Gastrocnemius medialis (tissue), 4 donors: ENCODE measurements around the gene BTBD10. TPM values are rescaled to one million over a fixed set of nuclear protein-coding genes. Genes with fewer than 3 reads are reported as not detected.

Source experiments
- ATAC-seq, 2 donors: fragments of 150-250 bp; one replicate each; pipeline ENCODE4 v1.9.1; 2016
- DNase-seq, 2 donors: peaks; one replicate each; pipeline ENCODE4 v3.0.0-alpha.2; 2019
- H3K27ac ChIP-seq, 4 donors: fragments of 200-600 bp; sonication (generic); 1 replicate in 1 of 4; 2 replicates in 3 of 4; pipeline ENCODE4 v1.5.1; 2016 to 2018; ENCODE audit warnings: mild to moderate bottlenecking in 2 of 4, moderate library complexity in 1 of 4
- H3K27me3 ChIP-seq, 3 donors: fragments of 200-600 bp; sonication (generic) in 2 of 3; 1 replicate in 1 of 3; 2 replicates in 2 of 3; pipeline versions ENCODE4 v1.5.1 to v1.6.0; 2016 to 2019; ENCODE audit warnings: mild to moderate bottlenecking in 1 of 3, moderate library complexity in 1 of 3
- H3K36me3 ChIP-seq, 2 donors: fragments of 200-600 bp; sonication (generic) in 1 of 2; one replicate each; pipeline ENCODE4 v1.5.1; 2017 to 2018
- H3K4me1 ChIP-seq, 2 donors: fragments of 200-600 bp; sonication (generic) in 1 of 2; one replicate each; pipeline ENCODE4 v1.5.1; 2016 to 2017; ENCODE audit warnings: mild to moderate bottlenecking in 2 of 2
- H3K4me3 ChIP-seq, 4 donors: fragments of 200-600 bp; sonication (generic) in 3 of 4; 1 replicate in 1 of 4; 2 replicates in 3 of 4; pipeline ENCODE4 v1.5.1; 2016 to 2019; ENCODE audit warnings: mild to moderate bottlenecking in 2 of 4
- H3K9me3 ChIP-seq, 3 donors: fragments of 200-600 bp; sonication (generic) in 2 of 3; 1 replicate in 1 of 3; 2 replicates in 2 of 3; pipeline ENCODE4 v1.5.1; 2016 to 2019
- CTCF ChIP-seq, 5 experiments: fragments of 450-650 bp in 3 of 5; fragments of 200-600 bp in 2 of 5; sonication (generic) in 2 of 5; IDR thresholded peaks in 4 of 5; conservative IDR thresholded peaks in 1 of 5; 1 replicate in 4 of 5; 2 replicates in 1 of 5; pipeline ENCODE4 v1.5.1; 2016 to 2019; ENCODE audit warnings: antibody characterized with exemption in 5 of 5, mild to moderate bottlenecking in 3 of 5, moderate library complexity in 3 of 5
- POLR2A ChIP-seq, 2 donors: fragments of 450-650 bp; IDR thresholded peaks; one replicate each; pipeline ENCODE4 v1.6.1; 2017; ENCODE audit warnings: antibody characterized with exemption in 2 of 2, mild to moderate bottlenecking in 2 of 2, moderate library complexity in 2 of 2
- in situ Hi-C, 4 donors: fragments of 200-750 bp; cut with MboI; loops; one replicate each; pipeline versions ENCODE4 v1.15.0 to v1.8.0; 2017; ENCODE audit warnings: low sequenced_read_pairs in 4 of 4
- intact Hi-C: fragments of 100-400 bp; cut with DNase I; formaldehyde crosslinking; loops from one replicate; pipeline ENCODE4 v1.15.1; 2023; ENCODE audit warnings: low total_unique reads
- total RNA-seq, 4 donors: library from RNA; depleted of rRNA; stranded (reverse); fragments of >200 nt; gene quantifications; one replicate each; pipeline versions ENCODE4 v1.1.0 to v1.2.3, GENCODE V29; 2016

The BTBD10 gene
- total RNA-seq, 4 donors from 2014 or later = 18.6 to 31.9 (median 20.3) TPM

- no peaks in the 10 kb centered on the region for H3K27me3 ChIP-seq
- H3K4me1 ChIP-seq = no peaks in the 10 kb centered on the region
- intact Hi-C loops (loop anchor here (10.0 kb wide), 2 partner anchors 384 to 1024 kb away; no protein-coding TSS in a partner anchor), in situ Hi-C loops (loop anchor here (10.0 to 25.0 kb wide), 2 partner anchors 134 to 386 kb away; no protein-coding TSS in a partner anchor)
- no peak overlapping the region for H3K4me3 ChIP-seq
- ATAC-seq = no peak
- DNase-seq = no peak
- no peak overlapping the region for H3K27ac ChIP-seq
- H3K9me3 ChIP-seq = no peaks in the 10 kb centered on the region
- TF ChIP-seq POLR2A (IDR thresholded peaks at IDR 0.05) = no peak
- TF ChIP-seq CTCF (IDR thresholded peaks at IDR 0.05 in 4 of 5, conservative IDR thresholded peaks at IDR 0.05 in 1 of 5) = no peak
- peaks cover 0 to 5% of the 10 kb centered on the region in 2 donors for H3K36me3 ChIP-seq
Measured at GRCh38 chr11:13348305-13348704, 114.7 kb downstream of the BTBD10 start.

GRCh38 chr11:13347901-13348300 is 115.1 kb downstream of the BTBD10 start:
- DNase-seq = no peak

GRCh38 chr11:13346470-13346869 is 116.6 kb downstream of the BTBD10 start:
- in situ Hi-C loops = loop anchor here (10.0 to 25.0 kb wide), 2 partner anchors 132 to 384 kb away; no protein-coding TSS in a partner anchor
- no peak for TF ChIP-seq CTCF (IDR thresholded peaks at IDR 0.05 in 4 of 5, conservative IDR thresholded peaks at IDR 0.05 in 1 of 5)
- TF ChIP-seq POLR2A (IDR thresholded peaks at IDR 0.05) = no peak

More at GRCh38 chr11:13347901-13348300, 115.1 kb downstream of the BTBD10 start:
- no peak for ATAC-seq
- Histone ChIP-seq H3K27ac (no peak overlapping the region), H3K27me3 (no peaks in the 10 kb centered on the region), H3K36me3 (peaks cover 0 to 5% of the 10 kb centered on the region in 2 donors), H3K4me1 (no peaks in the 10 kb centered on the region), H3K4me3 (no peak overlapping the region), H3K9me3 (no peaks in the 10 kb centered on the region)
- intact Hi-C loops (loop anchor here (10.0 kb wide), 2 partner anchors 383 to 1023 kb away; no protein-coding TSS in a partner anchor), in situ Hi-C loops (loop anchor here (10.0 to 25.0 kb wide), 2 partner anchors 133 to 386 kb away; no protein-coding TSS in a partner anchor)
- TF ChIP-seq CTCF (IDR thresholded peaks at IDR 0.05 in 4 of 5, conservative IDR thresholded peaks at IDR 0.05 in 1 of 5) = no peak
- no peak for TF ChIP-seq POLR2A (IDR thresholded peaks at IDR 0.05)

GRCh38 chr11:13344818-13345217 is 118.2 kb downstream of the BTBD10 start:
- peaks cover 5 to 6% of the 10 kb centered on the region in 2 donors for H3K4me1 ChIP-seq

More at GRCh38 chr11:13346470-13346869, 116.6 kb downstream of the BTBD10 start:
- Histone ChIP-seq H3K4me3 (no peak overlapping the region), H3K4me1 (no peaks in the 10 kb centered on the region), H3K36me3 (peaks cover 0 to 5% of the 10 kb centered on the region in 2 donors), H3K27me3 (no peaks in the 10 kb centered on the region), H3K27ac (no peak overlapping the region), H3K9me3 (no peaks in the 10 kb centered on the region)
- intact Hi-C loops = loop anchor here (10.0 kb wide), 2 partner anchors 382 to 1022 kb away; no protein-coding TSS in a partner anchor
- DNase-seq (no peak), ATAC-seq (no peak)

More at GRCh38 chr11:13344818-13345217, 118.2 kb downstream of the BTBD10 start:
- Histone ChIP-seq H3K9me3 (no peaks in the 10 kb centered on the region), H3K4me3 (no peak overlapping the region), H3K27me3 (no peaks in the 10 kb centered on the region), H3K36me3 (peaks cover 0 to under 1% of the 10 kb centered on the region in 2 donors), H3K27ac (no peak overlapping the region)
- intact Hi-C loops = loop anchor here (2.0 to 10.0 kb wide), 3 partner anchors 136 to 1020 kb away; no protein-coding TSS in a partner anchor
- TF ChIP-seq POLR2A (IDR thresholded peaks at IDR 0.05) (no peak), CTCF (IDR thresholded peaks at IDR 0.05 in 4 of 5, conservative IDR thresholded peaks at IDR 0.05 in 1 of 5) (no peak)
- ATAC-seq (no peak), DNase-seq (no peak)
- in situ Hi-C loops = loop anchor here (5.0 to 25.0 kb wide), 3 partner anchors 130 to 383 kb away; no protein-coding TSS in a partner anchor
